Activated naive CD4-positive, alpha-beta T cell treated with anti-CD3 and anti-CD28 coated beads for 36 hours (primary cell): ENCODE results near the gene SLC44A2. TPM values are rescaled to one million over a fixed set of nuclear protein-coding genes. Genes with fewer than 3 reads are reported as not detected.

Experiments
- CTCF ChIA-PET: fragments of 350-600 bp; sonication (Branson Sonifier 250); formaldehyde crosslinking; loops from one replicate; lab custom pipeline; 2021; ENCODE audit warnings: antibody characterized with exemption; lab: Charles Lee
- DNase-seq: peaks from one replicate; pipeline ENCODE4 v3.0.0-alpha.2; 2020
- H3K27ac Mint-ChIP-seq: one replicate; pipeline ENCODE4 v1.8.0; 2021; ENCODE audit warnings: mild to moderate bottlenecking, mixed read lengths
- H3K27me3 Mint-ChIP-seq: one replicate; pipeline ENCODE4 v1.8.0; 2021; ENCODE audit warnings: low read depth, mixed read lengths
- H3K36me3 Mint-ChIP-seq: one replicate; pipeline ENCODE4 v1.8.0; 2021; ENCODE audit warnings: low read depth, mixed read lengths
- H3K4me1 Mint-ChIP-seq: one replicate; pipeline ENCODE4 v1.8.0; 2021; ENCODE audit warnings: low read depth, mixed read lengths
- H3K4me3 Mint-ChIP-seq: one replicate; pipeline ENCODE4 v1.8.0; 2021; ENCODE audit warnings: mild to moderate bottlenecking, moderate library complexity, mixed read lengths
- H3K9me3 Mint-ChIP-seq: one replicate; pipeline ENCODE4 v1.8.0; 2021; ENCODE audit warnings: mixed read lengths
- intact Hi-C: fragments of 100-400 bp; cut with micrococcal nuclease; formaldehyde crosslinking; loops from one replicate; pipeline ENCODE4 v1.15.1; 2023
- total RNA-seq, 2 experiments: library from RNA; stranded (reverse); gene quantifications; one replicate each; pipeline ENCODE4 v1.2.3, GENCODE V29; 2021

The SLC44A2 gene
- total RNA-seq, 2 experiments from 2014 or later, result 81.5 to 83.2 TPM

- CTCF ChIA-PET, result interaction anchor here (0.5 to 8.2 kb wide), 5 partner anchors 47 to 287 kb away, joined by 3 to 251 read pairs (median 3); no protein-coding TSS in a partner anchor
- Mint-ChIP-seq H3K27me3 (no peaks in the 10 kb centered on the region), H3K4me1 (peaks cover 16% of the 10 kb centered on the region), H3K36me3 (peaks cover 20% of the 10 kb centered on the region), H3K27ac (peak overlapping the region; percentile 30), H3K4me3 (no peak overlapping the region), H3K9me3 (no peaks in the 10 kb centered on the region)
- intact Hi-C loops, result no loop called here
- DNase-seq, result no peak
Observed at GRCh38 chr19:10642473-10643171, 17.3 kb downstream of the SLC44A2 start.

GRCh38 chr19:10643172-10643967 lies 18.0 kb downstream of the SLC44A2 start:
- CTCF ChIA-PET, result interaction anchor here (0.7 to 8.2 kb wide), 13 partner anchors 9 to 286 kb away, joined by 3 to 251 read pairs (median 3); partner anchors contain the start of gene QTRT1
- Mint-ChIP-seq H3K27me3 (no peaks in the 10 kb centered on the region), H3K36me3 (peaks cover 14% of the 10 kb centered on the region), H3K4me3 (no peak overlapping the region), H3K4me1 (peaks cover 16% of the 10 kb centered on the region), H3K27ac (peak overlapping the region; percentile 37), H3K9me3 (no peaks in the 10 kb centered on the region)
- DNase-seq, result no peak
- intact Hi-C loops, result no loop called here

GRCh38 chr19:10643968-10644259 lies 18.6 kb downstream of the SLC44A2 start:
- Mint-ChIP-seq H3K9me3 (no peaks in the 10 kb centered on the region), H3K4me1 (peaks cover 16% of the 10 kb centered on the region), H3K27me3 (no peaks in the 10 kb centered on the region), H3K4me3 (no peak overlapping the region), H3K36me3 (peaks cover 14% of the 10 kb centered on the region), H3K27ac (peak overlapping the region; percentile 37)
- CTCF ChIA-PET, result interaction anchor here (0.7 to 8.2 kb wide), 16 partner anchors 8 to 260 kb away, joined by 3 to 251 read pairs (median 4); partner anchors contain the start of gene QTRT1
- no peak for DNase-seq
- intact Hi-C loops, result loop anchor here (1.0 to 2.0 kb wide), 3 partner anchors 41 to 63 kb away; no protein-coding TSS in a partner anchor

- Mint-ChIP-seq H3K27me3 (no peaks in the 10 kb centered on the region), H3K9me3 (no peaks in the 10 kb centered on the region), H3K36me3 (peaks cover 10% of the 10 kb centered on the region), H3K4me1 (peaks cover 16% of the 10 kb centered on the region), H3K4me3 (no peak overlapping the region), H3K27ac (no peak overlapping the region)
- intact Hi-C loops, result loop anchor here (1.0 to 2.0 kb wide), 3 partner anchors 42 to 63 kb away; no protein-coding TSS in a partner anchor
- peak; percentile 90 for DNase-seq
- CTCF ChIA-PET, result interaction anchor here (0.5 to 8.2 kb wide), 25 partner anchors 7 to 736 kb away, joined by 3 to 251 read pairs (median 3); partner anchors contain the start of gene QTRT1
Observed at GRCh38 chr19:10644260-10645007, 19.1 kb downstream of the SLC44A2 start.

GRCh38 chr19:10646456-10647159 lies 21.3 kb downstream of the SLC44A2 start:
- H3K27me3 Mint-ChIP-seq, result no peaks in the 10 kb centered on the region
- H3K4me3 Mint-ChIP-seq, result no peak overlapping the region
- CTCF ChIA-PET, result interaction anchor here (0.6 to 8.2 kb wide), 11 partner anchors 11 to 243 kb away, joined by 3 to 251 read pairs (median 4); partner anchors contain the start of gene QTRT1
- H3K9me3 Mint-ChIP-seq, result no peaks in the 10 kb centered on the region
- peaks cover 11% of the 10 kb centered on the region for H3K4me1 Mint-ChIP-seq
- no peak overlapping the region for H3K27ac Mint-ChIP-seq
- no peak for DNase-seq
- intact Hi-C loops, result no loop called here
- peaks cover 8% of the 10 kb centered on the region for H3K36me3 Mint-ChIP-seq

- H3K9me3 Mint-ChIP-seq, result no peaks in the 10 kb centered on the region
- peaks cover 19% of the 10 kb centered on the region for H3K36me3 Mint-ChIP-seq
- no peaks in the 10 kb centered on the region for H3K27me3 Mint-ChIP-seq
- CTCF ChIA-PET, result interaction anchor here (0.5 to 8.2 kb wide), 4 partner anchors 10 to 66 kb away, joined by 3 to 251 read pairs (median 41); partner anchors contain the start of gene QTRT1
- H3K4me1 Mint-ChIP-seq, result peaks cover 25% of the 10 kb centered on the region
- H3K4me3 Mint-ChIP-seq, result no peak overlapping the region
- H3K27ac Mint-ChIP-seq, result peak overlapping the region; percentile 9
- intact Hi-C loops, result no loop called here
- no peak for DNase-seq
Observed at GRCh38 chr19:10648360-10648759, 23.0 kb downstream of the SLC44A2 start.

GRCh38 chr19:10651851-10652250 lies 26.5 kb downstream of the SLC44A2 start:
- DNase-seq, result no peak
- Mint-ChIP-seq H3K4me1 (peaks cover 25% of the 10 kb centered on the region), H3K36me3 (peaks cover 36% of the 10 kb centered on the region), H3K9me3 (no peaks in the 10 kb centered on the region), H3K27ac (peak overlapping the region; percentile 53), H3K27me3 (no peaks in the 10 kb centered on the region), H3K4me3 (peak overlapping the region; percentile 54)
- intact Hi-C loops, result loop anchor here (2.0 to 10.0 kb wide), 5 partner anchors 71 to 723 kb away; partner anchors contain the start of genes PDE4A and SWSAP1
- CTCF ChIA-PET, result interaction anchor here (1.3 to 4.8 kb wide), 3 partner anchors 8 to 71 kb away, joined by 3 to 28 read pairs (median 4); no protein-coding TSS in a partner anchor

- Mint-ChIP-seq H3K27ac (peak overlapping the region; percentile 97), H3K4me3 (peak overlapping the region; percentile 93), H3K27me3 (no peaks in the 10 kb centered on the region), H3K9me3 (no peaks in the 10 kb centered on the region), H3K4me1 (peaks cover 35% of the 10 kb centered on the region), H3K36me3 (peaks cover 44% of the 10 kb centered on the region)
- DNase-seq, result no peak
- CTCF ChIA-PET, result interaction anchor here (4.8 kb wide), 1 partner anchor 72 kb away, joined by 28 read pairs; no protein-coding TSS in a partner anchor
- intact Hi-C loops, result loop anchor here (1.0 to 10.0 kb wide), 9 partner anchors 48 to 721 kb away; partner anchors contain the start of genes PDE4A, QTRT1 and SWSAP1
Observed at GRCh38 chr19:10653482-10653731, 28.1 kb downstream of the SLC44A2 start.

- H3K4me3 Mint-ChIP-seq, result peak within 1 kb of the TSS; percentile 93
- H3K36me3 Mint-ChIP-seq, result peaks cover 44% of the 10 kb centered on the region
- no peaks in the 10 kb centered on the region for H3K9me3 Mint-ChIP-seq
- H3K4me1 Mint-ChIP-seq, result peaks cover 39% of the 10 kb centered on the region
- peak within 1 kb of the TSS; percentile 97 for H3K27ac Mint-ChIP-seq
- no peaks in the 10 kb centered on the region for H3K27me3 Mint-ChIP-seq
- DNase-seq, result peak; percentile 100
- intact Hi-C loops, result loop anchor here (1.0 to 10.0 kb wide), 12 partner anchors 47 to 721 kb away; partner anchors contain the start of genes CARM1, KRI1, PDE4A and QTRT1
- CTCF ChIA-PET, result no interaction called here
Observed at GRCh38 chr19:10653732-10654609, 28.6 kb downstream of the SLC44A2 start, which contains the start of gene ILF3. TSS of gene ILF3 (plus strand) at chr19:10654346. CDS start at chr19:10670606, 16,260 bp downstream.

- no peaks in the 10 kb centered on the region for H3K9me3 Mint-ChIP-seq
- H3K27me3 Mint-ChIP-seq, result no peaks in the 10 kb centered on the region
- peaks cover 47% of the 10 kb centered on the region for H3K4me1 Mint-ChIP-seq
- peak overlapping the region; percentile 77 for H3K27ac Mint-ChIP-seq
- intact Hi-C loops, result loop anchor here (1.0 to 10.0 kb wide), 7 partner anchors 89 to 720 kb away; partner anchors contain the start of genes ATG4D, CARM1, KRI1 and PDE4A
- H3K4me3 Mint-ChIP-seq, result peak overlapping the region; percentile 93
- peak; percentile 48 for DNase-seq
- H3K36me3 Mint-ChIP-seq, result peaks cover 46% of the 10 kb centered on the region
- CTCF ChIA-PET, result interaction anchor here (1.5 to 1.9 kb wide), 2 partner anchors 74 to 75 kb away, joined by 4 to 5 read pairs; no protein-coding TSS in a partner anchor
Observed at GRCh38 chr19:10654610-10655456, 29.5 kb downstream of the SLC44A2 start.
